ENCODE data around the gene ANKRD40CL. TPM values are rescaled to one million over a fixed set of nuclear protein-coding genes. Genes with fewer than 3 reads are reported as not detected.

The ANKRD40CL gene
- total RNA-seq, 2 donors from 2014 or later: not detected

DNA sequence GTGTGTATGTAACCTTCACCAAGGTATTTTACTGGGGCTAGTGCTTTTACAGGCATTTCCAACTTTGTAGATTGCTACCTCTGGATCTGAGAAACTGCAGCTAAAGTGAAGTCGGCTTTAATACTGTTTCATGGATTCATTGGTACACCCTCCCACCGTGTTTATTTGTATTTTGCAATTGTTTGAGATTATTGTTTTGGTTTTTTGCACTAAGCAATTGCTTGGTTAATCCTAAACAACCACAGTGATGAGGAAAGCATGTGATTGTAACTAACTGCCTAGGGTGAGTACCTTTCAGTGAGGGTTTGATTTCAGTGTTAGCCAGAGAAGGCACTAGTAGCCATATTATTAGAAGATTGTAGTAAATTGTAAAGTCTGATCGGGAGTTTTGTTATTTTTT, 44.6 kb downstream of the ANKRD40CL start:
- Histone ChIP-seq H3K9me3 (no peaks in the 10 kb centered on the region), H3K27ac (no peak overlapping the region), H3K4me3 (no peak overlapping the region), H3K4me1 (ENCODE audit: control insufficient read depth in 1 of 2, low read depth in 2 of 2) (peaks cover 46 to 71% of the 10 kb centered on the region in 2 donors), H3K36me3 (no peaks in the 10 kb centered on the region), H3K27me3 (replicated peaks; ENCODE audit: insufficient read depth) (no peaks in the 10 kb centered on the region)
- ATAC-seq (ENCODE audit: insufficient number of reproducible peaks, low FRiP score, low read depth) (no peak), DNase-seq (ENCODE audit: low spot score) (no peak)
- TF ChIP-seq, protein P1, sequence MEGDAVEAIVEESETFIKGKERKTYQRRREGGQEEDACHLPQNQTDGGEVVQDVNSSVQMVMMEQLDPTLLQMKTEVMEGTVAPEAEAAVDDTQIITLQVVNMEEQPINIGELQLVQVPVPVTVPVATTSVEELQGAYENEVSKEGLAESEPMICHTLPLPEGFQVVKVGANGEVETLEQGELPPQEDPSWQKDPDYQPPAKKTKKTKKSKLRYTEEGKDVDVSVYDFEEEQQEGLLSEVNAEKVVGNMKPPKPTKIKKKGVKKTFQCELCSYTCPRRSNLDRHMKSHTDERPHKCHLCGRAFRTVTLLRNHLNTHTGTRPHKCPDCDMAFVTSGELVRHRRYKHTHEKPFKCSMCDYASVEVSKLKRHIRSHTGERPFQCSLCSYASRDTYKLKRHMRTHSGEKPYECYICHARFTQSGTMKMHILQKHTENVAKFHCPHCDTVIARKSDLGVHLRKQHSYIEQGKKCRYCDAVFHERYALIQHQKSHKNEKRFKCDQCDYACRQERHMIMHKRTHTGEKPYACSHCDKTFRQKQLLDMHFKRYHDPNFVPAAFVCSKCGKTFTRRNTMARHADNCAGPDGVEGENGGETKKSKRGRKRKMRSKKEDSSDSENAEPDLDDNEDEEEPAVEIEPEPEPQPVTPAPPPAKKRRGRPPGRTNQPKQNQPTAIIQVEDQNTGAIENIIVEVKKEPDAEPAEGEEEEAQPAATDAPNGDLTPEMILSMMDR (IDR thresholded peaks at IDR 0.05): no peak

DNA sequence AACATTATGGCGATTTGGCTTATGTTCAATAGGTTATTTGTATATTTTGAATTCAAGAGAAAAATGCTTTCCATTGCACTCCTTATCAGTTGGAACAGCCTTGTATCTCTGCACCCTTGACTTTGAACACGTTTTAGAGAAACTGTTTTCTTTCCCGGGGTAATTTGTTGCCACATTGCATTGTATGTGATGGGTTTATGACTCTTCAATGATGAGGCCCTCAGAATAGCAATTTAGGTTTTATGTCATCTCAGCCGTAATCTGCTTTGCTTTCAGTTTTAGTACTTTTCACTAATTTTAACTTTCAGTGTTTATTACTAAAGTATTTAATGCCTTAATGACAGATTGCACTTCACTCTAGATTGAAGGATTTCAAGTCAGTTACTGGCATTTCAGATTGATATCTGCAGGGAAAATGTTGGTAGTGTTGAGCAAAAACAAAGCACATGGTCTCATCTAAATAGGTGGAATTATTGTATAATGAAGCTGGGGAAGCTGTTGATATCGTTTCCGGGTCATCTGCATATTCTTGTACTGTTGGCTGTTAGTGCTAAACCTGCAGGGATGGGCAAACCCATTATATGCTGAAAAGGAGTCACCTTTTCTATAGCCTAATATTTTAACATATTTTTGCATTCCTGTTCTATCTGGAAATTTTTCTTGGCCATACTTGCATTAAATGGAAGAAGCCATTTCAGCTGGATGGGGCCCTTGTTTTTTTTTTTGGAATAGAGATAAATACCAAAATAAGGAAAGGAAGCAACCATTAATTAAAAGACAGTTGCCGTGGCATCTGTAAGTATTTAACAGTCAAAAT, 45.9 kb downstream of the ANKRD40CL start:
- no peak for ATAC-seq (ENCODE audit: insufficient number of reproducible peaks, low FRiP score, low read depth)
- peaks cover 41 to 58% of the 10 kb centered on the region in 2 donors for H3K4me1 ChIP-seq (ENCODE audit: control insufficient read depth in 1 of 2, low read depth in 2 of 2)
- H3K27ac ChIP-seq: peak overlapping the region in 1 of 2 donors; percentile 94

DNA sequence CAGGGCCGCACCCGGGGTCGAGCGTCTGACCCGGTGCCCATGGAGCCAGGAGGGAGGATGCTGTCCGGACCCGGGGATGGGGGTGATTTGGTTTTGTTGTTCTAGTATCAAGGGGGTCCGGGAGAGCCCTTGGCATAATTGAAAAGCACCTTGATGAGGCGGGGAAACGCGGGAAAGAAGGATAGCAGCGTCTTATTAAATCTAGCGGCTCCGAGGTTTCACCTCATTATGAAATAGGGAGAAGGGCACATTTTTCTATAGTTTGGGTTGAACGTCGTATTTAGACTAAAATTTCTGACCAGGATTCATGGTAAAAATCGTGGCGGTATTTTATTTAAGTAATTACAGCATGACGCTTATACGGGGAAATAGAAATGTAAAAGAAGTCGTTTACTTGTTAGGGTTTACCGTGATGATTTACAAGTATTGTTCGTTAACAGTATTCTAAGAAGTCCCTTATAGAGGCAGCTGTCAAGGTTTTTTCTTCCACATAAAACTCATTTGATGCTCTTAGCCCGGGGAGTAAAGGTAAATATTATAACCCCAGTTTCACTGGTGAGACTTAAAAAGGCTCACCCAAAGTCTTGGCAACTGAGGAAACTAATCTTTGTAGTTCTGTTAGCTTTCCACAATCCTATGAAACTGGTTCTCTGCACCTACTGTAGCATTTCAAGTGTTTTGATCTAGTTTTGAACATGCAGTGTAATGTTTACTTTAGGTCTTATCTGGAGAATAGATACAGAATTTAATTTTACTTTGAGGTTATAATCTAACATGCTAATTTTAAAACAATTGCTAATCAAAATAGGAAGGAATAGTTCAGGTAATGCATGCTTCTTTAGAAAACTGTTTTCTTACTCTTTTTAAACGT, 47.2 kb downstream of the ANKRD40CL start:
- H3K4me1 ChIP-seq (ENCODE audit: control insufficient read depth in 1 of 2, low read depth in 2 of 2): peaks cover 32 to 46% of the 10 kb centered on the region in 2 donors
- H3K27me3 ChIP-seq (replicated peaks; ENCODE audit: insufficient read depth): no peaks in the 10 kb centered on the region
- ATAC-seq (ENCODE audit: insufficient number of reproducible peaks, low FRiP score, low read depth): no peak
- H3K9me3 ChIP-seq: no peaks in the 10 kb centered on the region
- peak overlapping the region; percentile 87 to 94 for H3K27ac ChIP-seq
- peak overlapping the region; percentile 81 for H3K4me3 ChIP-seq
- H3K36me3 ChIP-seq: no peaks in the 10 kb centered on the region
- TF ChIP-seq, protein P1 (IDR thresholded peaks at IDR 0.05): no peak
- no peak for DNase-seq (ENCODE audit: low spot score)

More for the DNA sequence above, 45.9 kb downstream of the ANKRD40CL start:
- no peaks in the 10 kb centered on the region for H3K9me3 ChIP-seq
- no peaks in the 10 kb centered on the region for H3K27me3 ChIP-seq (replicated peaks; ENCODE audit: insufficient read depth)
- H3K4me3 ChIP-seq: peak overlapping the region; percentile 81
- TF ChIP-seq, protein P1 (IDR thresholded peaks at IDR 0.05): no peak
- no peaks in the 10 kb centered on the region for H3K36me3 ChIP-seq
- no peak for DNase-seq (ENCODE audit: low spot score)

DNA sequence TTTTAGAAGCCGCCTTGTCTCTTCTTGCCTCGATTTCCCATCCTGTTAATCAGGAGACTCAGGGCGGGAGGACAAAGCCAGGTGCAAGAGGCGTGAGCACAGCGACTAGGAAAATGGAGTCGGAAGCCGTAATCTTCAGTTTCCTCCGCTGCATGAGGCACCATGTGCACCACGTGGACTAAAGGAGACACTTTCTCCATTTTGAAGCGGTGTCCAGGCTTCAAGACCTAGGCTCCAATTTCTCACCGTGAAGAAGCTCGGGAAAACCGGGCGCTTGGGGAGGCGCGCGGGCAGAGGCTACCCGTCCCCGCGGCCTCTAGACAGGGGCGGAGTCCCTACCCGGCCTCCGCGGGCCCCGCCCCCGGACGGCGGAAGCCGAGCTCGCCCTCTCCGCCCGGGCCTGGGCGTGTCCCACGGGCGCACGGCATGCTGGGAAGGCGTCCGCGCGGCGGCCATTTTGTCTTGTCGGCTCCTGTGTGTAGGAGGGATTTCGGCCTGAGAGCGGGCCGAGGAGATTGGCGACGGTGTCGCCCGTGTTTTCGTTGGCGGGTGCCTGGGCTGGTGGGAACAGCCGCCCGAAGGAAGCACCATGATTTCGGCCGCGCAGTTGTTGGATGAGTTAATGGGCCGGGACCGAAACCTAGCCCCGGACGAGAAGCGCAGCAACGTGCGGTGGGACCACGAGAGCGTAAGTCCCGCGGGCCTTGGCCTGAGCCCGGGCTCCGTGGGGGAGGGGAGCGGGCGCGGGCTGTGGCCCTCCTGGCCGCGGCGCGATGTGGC, 48.0 kb downstream of the ANKRD40CL start, which contains the start of gene LUC7L3:
Gene LUC7L3 (plus strand): TSS at position 460 of the 780 bp plus-strand sequence. CDS start 130 bp downstream, at position 590.
- TF ChIP-seq, protein P1 (IDR thresholded peaks at IDR 0.05): no peak
- no peaks in the 10 kb centered on the region for H3K9me3 ChIP-seq
- ATAC-seq (ENCODE audit: insufficient number of reproducible peaks, low FRiP score, low read depth) (peak; percentile 95), DNase-seq (ENCODE audit: low spot score) (peak; percentile 76)
- H3K27me3 ChIP-seq (replicated peaks; ENCODE audit: insufficient read depth): no peaks in the 10 kb centered on the region
- H3K4me1 ChIP-seq (ENCODE audit: control insufficient read depth in 1 of 2, low read depth in 2 of 2): peaks cover 25 to 38% of the 10 kb centered on the region in 2 donors
- H3K36me3 ChIP-seq: no peaks in the 10 kb centered on the region
- peak within 1 kb of the TSS; percentile 87 to 94 for H3K27ac ChIP-seq
- H3K4me3 ChIP-seq: peak within 1 kb of the TSS; percentile 81
